ENCODE data around the gene DUSP22. TPM values are rescaled to one million over a fixed set of nuclear protein-coding genes. Genes with fewer than 3 reads are reported as not detected.

Gene DUSP22
- polyA plus RNA-seq, 2 of the 4 experiments (the other 2 are of a cell fraction) = 6.2 to 11.3 TPM

DNA sequence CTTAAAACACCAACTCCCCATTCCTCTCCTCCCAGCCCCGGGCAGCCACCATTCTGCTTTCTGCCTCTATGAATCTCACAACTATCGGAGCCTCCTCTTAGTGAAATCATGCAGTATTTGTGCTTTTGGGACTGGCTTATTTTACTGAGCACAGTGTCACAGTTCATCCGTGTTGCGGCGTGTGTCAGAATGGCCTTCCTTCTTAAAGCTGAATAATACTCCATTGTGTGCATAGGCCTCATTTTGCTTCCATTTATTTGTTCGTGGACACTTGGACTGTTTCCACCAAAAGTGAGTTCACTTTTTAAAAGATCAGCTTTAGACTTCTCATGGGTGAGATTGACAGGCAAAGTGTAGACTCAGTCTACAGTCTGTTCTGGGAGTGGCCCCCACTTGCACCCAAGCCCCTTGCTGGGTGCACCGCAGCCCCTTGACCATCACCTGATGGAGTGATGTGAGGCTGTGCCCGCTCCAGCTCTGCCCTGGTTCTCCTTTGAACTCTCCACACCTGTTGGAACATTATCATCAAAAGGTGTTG lies 12.6 kb downstream of the DUSP22 start:
- 96% methylated on average over 7 of the region's 8 CpGs for WGBS (ENCODE audit: missing lambda C conversion rate)
- ChIA-PET POLR2A (no interaction called here), CTCF (no interaction called here)
- FAIRE-seq = no peak
- Histone ChIP-seq H3K4me2 (no peak overlapping the region), H3K4me3 (no peak overlapping the region), H3K27ac (no peak overlapping the region), H3K4me1 (no peaks in the 10 kb centered on the region), H3K9me3 (no peaks in the 10 kb centered on the region)
- ATAC-seq = no peak
- no peak for DNase-seq (ENCODE audit: low read depth in 1 of 2, low spot score in 1 of 2)
- no peak for TF ChIP-seq ELK1 (IDR thresholded peaks at IDR 0.05; ENCODE audit: low read depth, low read length)
- TF ChIP-seq HOXB13 (CRISPR knock-in tag; IDR thresholded peaks at IDR 0.05; ENCODE audit: low read depth) = no peak
- TF ChIP-seq ZNF302 (CRISPR knock-in tag; IDR thresholded peaks at IDR 0.05) = no peak
- no peak for TF ChIP-seq REST (IDR thresholded peaks at IDR 0.05)
- TF ChIP-seq HDAC2 (IDR thresholded peaks at IDR 0.05) = no peak
- no peak for TF ChIP-seq BCL3 (IDR thresholded peaks at IDR 0.05)
- TF ChIP-seq CBX2 (IDR thresholded peaks at IDR 0.05; ENCODE audit: borderline replicate concordance, low read depth) = no peak
- no peak for TF ChIP-seq PHF8 (IDR thresholded peaks at IDR 0.05; ENCODE audit: borderline replicate concordance, low read depth)

GRCh38 chr6:305371-306206 lies 13.3 kb downstream of the DUSP22 start:
- 83% methylated on average over 5 of the region's 5 CpGs for WGBS (ENCODE audit: missing lambda C conversion rate)
- no peak overlapping the region for H3K4me3 ChIP-seq
- ChIA-PET POLR2A (no interaction called here), CTCF (interaction anchor here (1.4 kb wide), 1 partner anchor 8 kb away, joined by 3 read pairs; no protein-coding TSS in a partner anchor)
- H3K27ac ChIP-seq = no peak overlapping the region
- H3K4me2 ChIP-seq = no peak overlapping the region
- DNase-seq (ENCODE audit: low read depth in 1 of 2, low spot score in 1 of 2) (no peak), ATAC-seq (no peak), FAIRE-seq (no peak)
- no peaks in the 10 kb centered on the region for H3K9me3 ChIP-seq
- H3K4me1 ChIP-seq = no peaks in the 10 kb centered on the region
- no peak for TF ChIP-seq BCL3 (IDR thresholded peaks at IDR 0.05)
- TF ChIP-seq HOXB13 (CRISPR knock-in tag; IDR thresholded peaks at IDR 0.05; ENCODE audit: low read depth) = no peak
- no peak for TF ChIP-seq HOXA7 (CRISPR knock-in tag; IDR thresholded peaks at IDR 0.05)
- TF ChIP-seq RFX5 (IDR thresholded peaks at IDR 0.05) = no peak
- TF ChIP-seq REST (IDR thresholded peaks at IDR 0.05) = no peak
- TF ChIP-seq RAD21 (conservative IDR thresholded peaks at IDR 0.05 in 1 of 2, IDR thresholded peaks at IDR 0.05 in 1 of 2) = no peak
- TF ChIP-seq KDM1A (IDR thresholded peaks at IDR 0.05; ENCODE audit: low read depth) = no peak
- TF ChIP-seq MAFK (IDR thresholded peaks at IDR 0.05; ENCODE audit: partially characterized antibody) = no peak
